SK-N-SH (cell line): ENCODE results near the gene SLC46A1. TPM values are rescaled to one million over a fixed set of nuclear protein-coding genes. Genes with fewer than 3 reads are reported as not detected.

ENCODE experiments used
- CTCF ChIA-PET: fragments of 300-600, 350-600 bp; formaldehyde crosslinking; extraction: SDS; loops from one replicate; lab custom pipeline; 2021; lab: Yijun Ruan, JAX
- POLR2A ChIA-PET: fragments of 350-600 bp; sonication (Branson Sonifier 250); formaldehyde crosslinking; extraction: SDS; loops from one replicate; lab custom pipeline; 2020; ENCODE audit warnings: antibody characterized with exemption, inconsistent platforms; lab: Yijun Ruan, JAX
- DNase-seq: peaks from one replicate; pipeline ENCODE4 v3.0.0; 2012
- H2AFZ ChIP-seq: fragments of 200-600 bp; sonication (generic); 2 replicates; pipeline ENCODE4 v1.8.1; 2016; ENCODE audit warnings: antibody characterized with exemption, mild to moderate bottlenecking, low read depth
- H3F3A ChIP-seq: fragments of 200-600 bp; sonication (generic); replicated peaks from 2 replicates; pipeline ENCODE3; 2016; ENCODE audit warnings: antibody characterized with exemption, mild to moderate bottlenecking; ENCODE audit not compliant: insufficient read depth
- H3K27ac ChIP-seq, 2 experiments: fragments of 200-500 bp in 1 of 2; fragments of 200-600 bp in 1 of 2; sonication (Bioruptor generic) in 1 of 2; sonication (generic), shearing (Covaris generic) in 1 of 2; 2 replicates each; pipeline versions ENCODE4 v1.5.1 to v1.6.1; 2014 to 2016; ENCODE audit warnings: low read depth in 2 of 2, inconsistent platforms in 1 of 2, low read length in 1 of 2, mild to moderate bottlenecking in 1 of 2, mixed read lengths in 1 of 2
- H3K27me3 ChIP-seq: fragments of 200-600 bp; sonication (generic), shearing (Covaris generic); 2 replicates; pipeline ENCODE4 v1.6.1; 2016; ENCODE audit warnings: mixed run types; ENCODE audit not compliant: insufficient read depth
- H3K36me3 ChIP-seq, 2 experiments: fragments of 200-500 bp in 1 of 2; fragments of 200-600 bp in 1 of 2; sonication (Bioruptor generic) in 1 of 2; sonication (generic) in 1 of 2; replicated peaks in 1 of 2; 2 replicates each; pipeline versions ENCODE3 to v1.5.1; 2014 to 2016; ENCODE audit warnings: low read length in 1 of 2, mild to moderate bottlenecking in 1 of 2; ENCODE audit not compliant: insufficient read depth in 2 of 2, control insufficient read depth in 1 of 2
- H3K4me1 ChIP-seq, 2 experiments: fragments of 200-500 bp in 1 of 2; fragments of 200-600 bp in 1 of 2; sonication (Bioruptor generic) in 1 of 2; sonication (generic), shearing (Covaris generic) in 1 of 2; 2 replicates each; pipeline versions ENCODE4 v1.5.1 to v1.6.1; 2014 to 2016; ENCODE audit warnings: low read depth in 1 of 2, low read length in 1 of 2, mixed run types in 1 of 2; ENCODE audit not compliant: insufficient read depth in 2 of 2, control insufficient read depth in 1 of 2
- H3K4me2 ChIP-seq: fragments of 200-600 bp; sonication (generic), shearing (Covaris generic); 2 replicates; pipeline ENCODE4 v1.6.1; 2017; ENCODE audit warnings: mixed run types
- H3K4me3 ChIP-seq, 2 experiments: fragments of 200-500 bp in 1 of 2; fragments of 200-600 bp in 1 of 2; sonication (Bioruptor generic) in 1 of 2; sonication (generic), shearing (Covaris generic) in 1 of 2; 2 replicates each; pipeline versions ENCODE4 v1.5.1 to v1.8.1; 2014 to 2016; ENCODE audit warnings: low read depth in 2 of 2, inconsistent platforms in 1 of 2, low read length in 1 of 2, mild to moderate bottlenecking in 1 of 2, mixed read lengths in 1 of 2, moderate library complexity in 1 of 2
- H3K79me2 ChIP-seq: fragments of 200-600 bp; sonication (generic); 2 replicates; pipeline ENCODE4 v1.8.1; 2017; ENCODE audit warnings: mild to moderate bottlenecking; ENCODE audit not compliant: insufficient read depth
- H3K9ac ChIP-seq: fragments of 200-600 bp; sonication (generic); 2 replicates; pipeline ENCODE4 v1.6.1; 2017; ENCODE audit warnings: mixed run types
- H3K9me2 ChIP-seq: fragments of 200-600 bp; sonication (generic); 2 replicates; pipeline ENCODE4 v1.6.1; 2017; ENCODE audit warnings: mixed run types
- H3K9me3 ChIP-seq: fragments of 200-600 bp; sonication (generic); 2 replicates; pipeline ENCODE4 v1.6.1; 2017; ENCODE audit warnings: mixed run types, mild to moderate bottlenecking, moderate library complexity
- H4K20me1 ChIP-seq: fragments of 200-600 bp; sonication (generic); 2 replicates; pipeline ENCODE4 v1.6.1; 2017; ENCODE audit warnings: mild to moderate bottlenecking, mixed run types; ENCODE audit not compliant: insufficient read depth
- CTCF ChIP-seq: fragments of 200-600 bp; sonication (generic); IDR thresholded peaks from 2 replicates; pipeline ENCODE4 v1.6.1; 2017; ENCODE audit warnings: antibody characterized with exemption, mild to moderate bottlenecking, moderate library complexity
- FOXM1 ChIP-seq: IDR thresholded peaks from 2 replicates; pipeline ENCODE4 v1.4.0; 2012; ENCODE audit warnings: low read depth, mild to moderate bottlenecking
- IRF3 ChIP-seq: fragments of 150-350 bp; IDR thresholded peaks from 2 replicates; pipeline ENCODE4 v1.6.1; 2016; ENCODE audit warnings: mild to moderate bottlenecking, low read depth, low read length
- MEF2A ChIP-seq: IDR thresholded peaks from 2 replicates; pipeline ENCODE4 v1.4.0; 2012; ENCODE audit warnings: low read depth, borderline replicate concordance
- MXI1 ChIP-seq: IDR thresholded peaks from 2 replicates; pipeline ENCODE4 v1.6.1; 2012; ENCODE audit warnings: mild to moderate bottlenecking, low read depth, low read length, improper control_type of control experiment
- NRF1 ChIP-seq: IDR thresholded peaks from 2 replicates; pipeline ENCODE4 v1.6.1; 2012; ENCODE audit warnings: low read depth, mild to moderate bottlenecking, low read length
- RAD21 ChIP-seq: IDR thresholded peaks from 2 replicates; pipeline ENCODE4 v1.6.1; 2012; ENCODE audit warnings: mild to moderate bottlenecking, low read length
- RCOR1 ChIP-seq: fragments of 150-350 bp; IDR thresholded peaks from 2 replicates; pipeline ENCODE4 v1.6.1; 2017; ENCODE audit warnings: antibody characterized with exemption, low read length
- TCF12 ChIP-seq: IDR thresholded peaks from 2 replicates; pipeline ENCODE4 v1.4.0; 2012
- USF1 ChIP-seq: IDR thresholded peaks from 2 replicates; pipeline ENCODE4 v1.4.0; 2012; ENCODE audit warnings: low read depth, borderline replicate concordance
- USF2 ChIP-seq: fragments of 150-350 bp; IDR thresholded peaks from 2 replicates; pipeline ENCODE4 v1.6.1; 2017; ENCODE audit warnings: antibody characterized with exemption, low read length, low read depth, borderline replicate concordance
- WGBS: methylation state at CpG from one replicate; pipeline ENCODE4 v1.1.6; 2017; ENCODE audit warnings: low lambda C conversion rate; 5-methylcytosine and 5-hydroxymethylcytosine counted together
- polyA plus RNA-seq, 3 experiments: library from polyadenylated mRNA; depleted of rRNA; stranded (reverse); fragments of >200 nt; gene quantifications; 2 replicates each; pipeline ENCODE4 v1.2.3, GENCODE V29; 2012

Gene SLC46A1
- polyA plus RNA-seq, 1 of the 3 experiments (the other 2 are of a cell fraction): 4.3 TPM

- ChIA-PET CTCF (interaction anchor here (1.4 to 1.8 kb wide), 2 partner anchors 9 to 20 kb away, joined by 5 to 6 read pairs; partner anchors contain the start of gene SLC46A1), POLR2A (interaction anchor here (1.0 to 1.9 kb wide), 2 partner anchors 8 to 16 kb away, joined by 3 to 6 read pairs; no protein-coding TSS in a partner anchor)
- 67% methylated on average over 1 of the region's 6 CpGs for WGBS
- no peak for TF ChIP-seq NRF1
- TF ChIP-seq TCF12: no peak
- Histone ChIP-seq H3K27me3 (no peaks in the 10 kb centered on the region), H3K79me2 (no peaks in the 10 kb centered on the region), H3K36me3 (peaks cover 6 to 65% of the 10 kb centered on the region in 2 experiments), H4K20me1 (no peaks in the 10 kb centered on the region), H2AFZ (no peak overlapping the region), H3K4me3 (no peak overlapping the region), H3K9ac (no peak overlapping the region), H3K9me3 (no peaks in the 10 kb centered on the region), H3F3A (peaks cover 4% of the 10 kb centered on the region), H3K4me2 (no peak overlapping the region), H3K27ac (no peak overlapping the region), H3K4me1 (no peaks in the 10 kb centered on the region), H3K9me2 (no peaks in the 10 kb centered on the region)
- DNase-seq: no peak
These were observed 9.3 kb downstream of the SLC46A1 start for GRCh38 chr17:28396635-28397239.

- Histone ChIP-seq H2AFZ (no peak overlapping the region), H3K79me2 (no peaks in the 10 kb centered on the region), H3K27me3 (no peaks in the 10 kb centered on the region)
- TF ChIP-seq TCF12 (no peak), MEF2A (no peak), MXI1 (no peak), USF2 (no peak), CTCF (no peak), NRF1 (no peak), USF1 (no peak), IRF3 (no peak), RCOR1 (no peak), RAD21 (no peak), FOXM1 (no peak)
- TF ChIP-seq, all 33 proteins: peak for 0
- no peak overlapping the region for H3K9ac ChIP-seq
- no peak overlapping the region for H3K4me3 ChIP-seq
- H3F3A ChIP-seq: peaks cover 4% of the 10 kb centered on the region
- H3K36me3 ChIP-seq: peaks cover 6 to 66% of the 10 kb centered on the region in 2 experiments
- no peak overlapping the region for H3K4me2 ChIP-seq
- 93% methylated on average over 3 of the region's 6 CpGs for WGBS
- no peak overlapping the region; a peak in 1 of 4 replicates for H3K27ac ChIP-seq
- no peaks in the 10 kb centered on the region for H4K20me1 ChIP-seq
- no peaks in the 10 kb centered on the region for H3K4me1 ChIP-seq
- no peaks in the 10 kb centered on the region for H3K9me3 ChIP-seq
- no peak for DNase-seq
- ChIA-PET CTCF (interaction anchor here (1.4 to 1.8 kb wide), 2 partner anchors 10 to 21 kb away, joined by 5 to 6 read pairs; partner anchors contain the start of gene SLC46A1), POLR2A (interaction anchor here (1.9 kb wide), 1 partner anchor 9 kb away, joined by 6 read pairs; no protein-coding TSS in a partner anchor)
- H3K9me2 ChIP-seq: no peaks in the 10 kb centered on the region
These were observed 10.0 kb downstream of the SLC46A1 start for GRCh38 chr17:28395968-28396367.
